SK-N-DZ (cell line): ENCODE results near the gene KLB.
"Not testable (repeated sequence)": the region's sequence is repeated elsewhere in the genome, so short reads cannot be mapped to it uniquely, and the experiment has no call there.

Experiments
- DNase-seq: peaks from one replicate; pipeline ENCODE4 v3.0.0-alpha.2; 2015; ENCODE audit warnings: low spot score

KLB gene

DNA sequence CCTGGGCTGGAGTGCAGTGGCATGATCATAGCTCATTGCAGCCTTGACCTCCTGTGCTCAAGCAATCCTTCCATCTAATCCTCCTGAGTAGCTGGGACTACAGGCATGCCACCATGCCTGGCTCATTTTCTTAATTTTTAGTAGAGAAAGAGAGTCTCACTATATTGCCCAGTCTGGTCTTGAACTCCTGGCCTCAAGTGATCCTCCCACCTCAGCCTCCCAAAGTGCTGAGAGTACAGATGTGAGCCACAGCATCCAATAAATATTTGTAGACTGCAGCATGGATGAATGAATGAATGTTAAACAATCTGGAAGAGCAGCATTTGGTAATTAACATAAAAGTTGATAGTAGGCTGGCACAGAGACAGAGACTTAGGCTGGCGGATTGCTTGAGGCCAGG lies 20.0 kb downstream of the KLB start:
- no peak for DNase-seq

GRCh38 chr4:39427520-39428114 lies 20.9 kb downstream of the KLB start:
- no peak for DNase-seq

- no peak for DNase-seq
These were observed 23.0 kb downstream of the KLB start for GRCh38 chr4:39429476-39430334.

DNA sequence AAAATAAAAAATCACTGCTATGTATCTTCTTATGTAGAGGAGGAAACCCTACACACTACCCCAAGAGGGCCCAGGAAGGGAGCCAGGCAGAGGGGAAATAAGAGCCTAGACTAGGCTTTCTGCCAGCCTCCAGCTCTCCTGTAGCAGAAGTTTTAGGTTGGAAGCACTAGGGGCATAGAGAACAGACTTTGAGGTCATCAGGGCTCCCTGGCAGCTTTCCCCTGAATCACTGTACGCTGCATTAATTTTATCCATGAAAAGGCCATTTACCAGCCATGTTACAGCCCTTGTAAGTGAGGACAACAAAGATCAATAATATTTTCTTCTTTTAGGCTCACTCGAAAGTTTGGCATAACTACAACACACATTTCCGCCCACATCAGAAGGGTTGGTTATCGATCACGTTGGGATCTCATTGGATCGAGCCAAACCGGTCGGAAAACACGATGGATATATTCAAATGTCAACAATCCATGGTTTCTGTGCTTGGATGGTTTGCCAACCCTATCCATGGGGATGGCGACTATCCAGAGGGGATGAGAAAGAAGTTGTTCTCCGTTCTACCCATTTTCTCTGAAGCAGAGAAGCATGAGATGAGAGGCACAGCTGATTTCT lies 27.3 kb downstream of the KLB start:
- no peak for DNase-seq

- DNase-seq, result no peak
These were observed 29.2 kb downstream of the KLB start for GRCh38 chr4:39435659-39436563.

DNA sequence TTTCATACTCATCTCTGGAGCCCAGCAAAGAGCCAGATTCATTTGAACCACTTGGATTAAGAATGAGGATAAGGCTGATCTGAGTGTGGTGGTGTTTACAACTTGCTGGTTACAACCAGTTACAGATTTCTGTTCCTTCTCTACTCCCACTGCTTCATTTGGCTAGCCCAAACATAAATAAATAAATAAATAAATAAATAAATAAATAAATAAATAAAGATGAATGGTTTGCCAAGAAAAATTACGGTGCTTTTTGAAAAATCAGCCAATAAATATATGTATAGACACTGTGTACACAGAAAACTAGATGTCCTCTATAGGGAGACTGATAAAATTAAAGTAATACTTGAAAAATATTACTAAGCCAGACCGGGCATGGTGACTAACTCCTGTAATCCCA lies 34.9 kb downstream of the KLB start:
- no peak for DNase-seq

DNA sequence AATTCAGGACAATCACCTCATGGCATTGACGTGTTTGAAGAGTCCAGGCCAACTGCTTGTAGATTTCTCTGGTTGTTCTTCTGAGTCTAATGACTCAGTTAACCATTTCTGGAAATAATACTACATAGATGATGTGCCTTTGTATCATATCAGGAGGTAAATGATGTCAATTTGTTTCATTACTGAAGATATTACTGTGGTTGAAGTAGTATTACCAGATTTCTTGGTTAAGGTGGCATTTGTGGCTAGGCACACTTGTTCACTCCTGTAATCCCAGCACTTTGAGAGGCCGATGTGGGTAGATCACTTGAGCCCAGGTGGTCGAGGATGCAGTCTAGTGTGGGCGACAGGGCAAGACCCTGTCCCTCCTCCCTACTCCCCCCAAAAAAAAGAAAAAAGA lies 36.3 kb downstream of the KLB start:
- DNase-seq, result no peak

DNA sequence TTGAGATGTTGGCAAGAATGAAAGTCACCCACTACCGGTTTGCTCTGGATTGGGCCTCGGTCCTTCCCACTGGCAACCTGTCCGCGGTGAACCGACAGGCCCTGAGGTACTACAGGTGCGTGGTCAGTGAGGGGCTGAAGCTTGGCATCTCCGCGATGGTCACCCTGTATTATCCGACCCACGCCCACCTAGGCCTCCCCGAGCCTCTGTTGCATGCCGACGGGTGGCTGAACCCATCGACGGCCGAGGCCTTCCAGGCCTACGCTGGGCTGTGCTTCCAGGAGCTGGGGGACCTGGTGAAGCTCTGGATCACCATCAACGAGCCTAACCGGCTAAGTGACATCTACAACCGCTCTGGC lies 39.7 kb downstream of the KLB start:
- no peak for DNase-seq

- no peak for DNase-seq
These were observed 40.3 kb downstream of the KLB start for GRCh38 chr4:39446842-39447573.

DNA sequence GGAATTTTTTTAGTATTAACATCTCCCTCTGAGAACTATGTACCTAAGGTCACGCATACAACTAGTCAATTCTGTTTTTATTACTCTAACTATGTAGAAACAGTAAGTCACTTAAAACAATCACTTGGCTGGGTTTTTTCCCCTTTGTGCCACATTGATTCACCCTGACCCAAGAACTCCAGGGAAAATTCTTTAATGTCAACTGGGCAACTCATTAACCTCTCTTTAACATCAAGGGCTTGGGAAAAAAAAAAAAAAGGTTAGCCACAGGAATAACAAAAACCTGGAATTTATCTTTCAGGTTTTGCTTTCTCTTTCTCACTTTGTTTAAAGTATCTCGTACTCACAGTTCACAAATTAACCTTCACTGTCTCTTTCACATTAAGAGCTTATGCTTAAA lies 43.9 kb downstream of the KLB start:
- no peak for DNase-seq

- DNase-seq, result no peak
These were observed 44.8 kb downstream of the KLB start for GRCh38 chr4:39451423-39452023.

DNA sequence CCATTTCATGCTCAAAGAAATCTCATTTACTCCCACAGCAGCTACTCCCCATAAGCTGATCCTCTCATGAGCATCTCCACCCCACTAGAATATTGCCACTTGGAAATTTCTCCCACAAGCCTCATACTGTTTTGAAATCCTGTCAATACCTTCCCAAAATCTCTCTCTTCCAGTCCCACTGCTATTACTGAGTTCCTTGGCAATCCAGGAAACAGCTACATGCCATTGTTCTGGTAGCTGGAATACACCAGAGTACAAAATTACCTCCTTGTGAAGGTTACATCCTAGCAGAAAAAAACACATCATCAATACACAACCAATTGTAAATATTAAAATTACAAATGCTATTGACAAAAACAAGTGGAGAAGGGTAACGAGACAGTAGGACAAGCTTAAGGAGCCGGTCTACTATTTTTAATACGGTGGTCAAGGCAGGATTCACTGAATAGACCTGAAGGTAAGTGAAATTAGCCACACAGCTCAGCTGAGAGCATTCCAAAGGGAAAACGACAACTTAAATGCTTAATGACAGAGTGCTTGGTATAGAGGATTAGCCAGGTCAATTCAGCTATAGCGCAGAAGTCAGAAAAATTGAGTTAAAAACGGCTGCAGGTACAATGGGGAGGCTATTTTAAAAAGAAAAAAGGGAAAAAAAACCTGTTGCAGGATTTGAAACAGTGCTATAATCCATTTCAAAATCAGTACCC lies 45.6 kb downstream of the KLB start:
- no peak for DNase-seq

- DNase-seq, result no peak
These were observed 46.3 kb downstream of the KLB start for GRCh38 chr4:39452860-39453587.

GRCh38 chr4:39453738-39454137 lies 47.0 kb downstream of the KLB start:
- DNase-seq, result no peak

DNA sequence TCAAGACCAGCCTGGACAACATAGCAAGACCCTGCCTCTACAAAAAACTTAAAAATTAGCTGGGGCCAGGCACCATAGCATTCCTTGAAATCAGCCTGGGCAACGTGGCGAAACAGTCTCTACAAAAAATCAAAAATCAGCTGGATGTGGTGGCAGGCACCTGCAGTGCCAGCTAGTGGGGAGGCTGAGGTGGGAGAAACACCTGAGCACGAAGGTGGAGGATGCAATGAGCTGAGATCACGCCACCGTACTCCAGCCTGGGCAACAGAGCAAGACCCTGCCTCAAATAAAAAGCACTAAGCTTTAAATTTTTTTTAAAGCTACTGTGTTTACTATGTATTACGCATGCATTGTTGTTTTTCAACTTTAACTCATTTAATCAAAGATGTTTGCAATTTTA lies 48.8 kb downstream of the KLB start:
- no peak for DNase-seq

- DNase-seq, result no peak
These were observed 50.4 kb downstream of the KLB start for GRCh38 chr4:39456946-39457763.

DNA sequence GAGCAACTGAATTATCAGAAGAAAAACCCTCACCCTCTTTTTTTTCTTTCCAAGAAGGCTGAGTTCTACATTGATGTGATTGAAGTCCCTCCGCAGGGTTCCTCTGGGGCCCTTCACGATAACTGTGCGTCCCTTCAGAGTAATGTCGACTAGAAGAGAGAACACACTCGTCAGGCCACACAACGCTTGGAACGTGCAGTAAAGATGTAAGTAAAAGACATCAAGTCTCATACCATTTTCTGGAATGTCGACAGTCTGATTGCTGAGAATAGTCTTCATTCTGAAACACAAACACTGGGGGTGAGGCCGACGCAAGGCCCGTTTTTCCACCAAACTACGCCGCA lies 51.4 kb downstream of the KLB start:
- not testable (repeated sequence) for DNase-seq

GRCh38 chr4:39458505-39459300 lies 52.0 kb downstream of the KLB start, which contains the start of the genes LIAS and RPL9:
Gene LIAS (plus strand): TSS chr4:39459056. CDS start chr4:39459118, 62 bp downstream.
Gene RPL9 (minus strand): TSS chr4:39458922. CDS start chr4:39458439, 483 bp downstream.
- DNase-seq, result peak; percentile 98
